T-helper 2 cell (primary cell): ENCODE data around the gene MBD3.
"Not testable (repeated sequence)": the region's sequence is repeated elsewhere in the genome, so short reads cannot be mapped to it uniquely, and the experiment has no call there.

Experiments
- DNase-seq, 5 experiments: peaks; one replicate each; pipeline versions ENCODE4 v3.0.0 to v3.0.0-alpha.2; 2012 to 2022

Gene MBD3

GRCh38 chr19:1570836-1571235 is 21.8 kb downstream of the MBD3 start:
- no peak for DNase-seq

GRCh38 chr19:1569997-1570396 is 22.7 kb downstream of the MBD3 start:
- DNase-seq, result no peak

DNA sequence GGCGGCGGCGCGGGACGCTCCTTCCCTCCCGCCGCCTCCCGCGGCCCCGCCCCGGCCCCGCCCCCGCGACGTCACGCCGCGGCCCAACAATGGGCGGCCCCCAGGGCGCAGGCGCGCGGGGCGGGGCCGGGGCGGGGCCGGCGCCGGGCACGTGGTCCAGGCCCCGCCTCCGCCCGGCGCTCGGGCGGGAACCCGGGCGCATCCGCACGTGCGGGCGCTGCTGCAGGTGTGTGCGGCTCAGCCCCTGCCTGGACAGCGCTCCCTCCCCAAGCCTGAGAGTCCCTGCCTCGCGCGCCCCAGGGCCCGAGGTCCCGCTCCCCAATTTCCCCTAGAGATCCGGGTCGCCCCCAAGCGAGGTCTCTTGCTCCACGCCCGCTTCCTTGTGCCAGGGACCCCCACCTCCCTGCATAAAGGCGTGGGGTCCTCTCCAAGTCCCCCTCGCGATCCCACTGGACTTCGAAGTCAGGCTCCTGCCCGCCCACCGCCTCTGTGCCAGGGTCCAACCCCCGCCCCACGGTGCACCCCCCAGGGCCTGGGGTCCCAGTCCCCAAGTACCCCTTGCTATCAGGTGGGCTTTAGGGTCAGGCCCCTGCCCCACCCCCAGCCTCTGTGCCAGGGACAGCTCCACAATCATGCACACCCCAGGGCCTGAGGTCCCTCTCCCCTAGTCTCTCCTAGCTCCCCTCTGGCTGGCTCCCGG is 24.2 kb downstream of the MBD3 start, which contains the start of gene MEX3D:
Gene MEX3D (minus strand): TSS at position 6 of the 700 bp plus-strand sequence. CDS start 267 bp downstream, outside the sequence.
- DNase-seq, result peak; percentile 63 to 83 (median 80)

DNA sequence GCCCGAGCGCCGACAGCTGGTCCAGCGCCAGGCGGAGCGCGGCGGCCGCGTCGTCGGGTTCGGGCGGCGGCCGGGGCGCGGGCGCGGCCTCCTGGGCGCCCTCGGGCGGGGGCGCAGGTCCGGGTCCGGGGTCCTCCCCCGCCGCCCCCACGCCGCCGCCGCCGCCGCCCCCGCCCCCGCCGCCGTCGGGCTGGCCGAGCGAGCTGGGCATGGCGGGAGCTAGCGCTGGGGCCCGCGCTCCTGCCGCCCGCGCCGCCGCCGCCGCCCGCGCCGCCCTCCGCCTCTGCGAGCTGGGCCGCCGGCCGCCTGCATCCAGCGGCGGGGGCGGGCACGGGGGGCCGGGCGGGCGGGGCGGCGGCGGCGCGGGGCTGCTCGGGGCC is 24.8 kb downstream of the MBD3 start:
- DNase-seq, result no peak

DNA sequence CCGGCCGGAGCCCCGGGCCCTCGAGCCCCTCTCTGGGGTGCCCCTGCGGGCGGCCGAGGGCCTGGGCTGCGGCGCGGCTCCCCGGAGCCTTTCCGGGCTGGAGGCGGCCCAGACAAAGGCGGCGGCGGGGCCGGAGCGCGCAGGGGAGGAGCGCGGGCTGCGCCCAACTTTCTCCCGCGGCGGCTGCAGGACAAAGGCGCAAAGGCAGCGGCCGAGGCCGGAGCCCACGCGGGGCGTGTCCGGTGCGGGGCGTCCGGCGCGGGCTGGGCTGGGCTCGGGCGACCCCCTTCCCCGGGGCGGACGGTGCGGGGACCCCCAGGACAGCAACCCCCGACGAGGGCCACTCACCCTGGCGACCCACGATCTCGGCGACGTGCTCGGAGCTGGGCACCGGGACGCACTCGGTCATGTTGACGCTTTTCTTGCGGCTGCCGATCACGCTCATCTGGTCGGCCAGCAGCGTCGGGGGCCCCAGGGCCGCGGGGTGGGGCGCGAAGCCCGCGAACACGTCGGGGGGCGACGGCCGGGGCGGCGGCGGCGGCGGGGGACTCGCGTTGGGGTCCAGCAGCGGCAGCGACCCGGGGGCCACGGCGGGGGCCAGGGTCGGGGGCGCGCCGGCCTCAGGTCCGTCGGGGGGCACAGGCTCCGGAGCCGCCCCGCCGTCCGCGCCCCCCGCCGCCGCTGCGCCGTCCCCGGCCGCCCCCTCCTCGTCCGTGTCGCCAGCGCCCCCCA is 25.4 kb downstream of the MBD3 start:
- no peak for DNase-seq

GRCh38 chr19:1566392-1567115 is 26.1 kb downstream of the MBD3 start:
- no peak for DNase-seq

DNA sequence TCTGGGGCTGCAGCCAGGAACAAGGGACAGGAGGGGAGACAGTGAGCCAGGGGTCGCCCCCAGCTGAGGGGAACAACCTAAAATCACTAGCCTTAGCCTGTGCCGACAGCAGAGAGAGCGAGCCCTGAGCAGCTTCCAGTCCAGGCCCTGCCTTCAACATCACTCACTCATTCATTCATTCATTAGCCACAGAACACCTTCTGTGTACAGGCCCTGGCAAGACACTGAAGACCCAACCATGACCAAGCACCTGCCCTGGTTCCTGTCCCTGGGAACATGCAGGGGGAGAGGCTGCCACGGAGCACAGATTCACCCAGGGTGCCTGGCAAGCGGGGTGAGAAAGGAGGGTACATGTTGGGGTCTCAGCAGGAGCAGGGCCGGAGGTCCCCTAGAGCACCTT is 29.4 kb downstream of the MBD3 start:
- DNase-seq, result no peak

- DNase-seq, result no peak
These were observed 31.3 kb downstream of the MBD3 start for GRCh38 chr19:1561236-1561842.

DNA sequence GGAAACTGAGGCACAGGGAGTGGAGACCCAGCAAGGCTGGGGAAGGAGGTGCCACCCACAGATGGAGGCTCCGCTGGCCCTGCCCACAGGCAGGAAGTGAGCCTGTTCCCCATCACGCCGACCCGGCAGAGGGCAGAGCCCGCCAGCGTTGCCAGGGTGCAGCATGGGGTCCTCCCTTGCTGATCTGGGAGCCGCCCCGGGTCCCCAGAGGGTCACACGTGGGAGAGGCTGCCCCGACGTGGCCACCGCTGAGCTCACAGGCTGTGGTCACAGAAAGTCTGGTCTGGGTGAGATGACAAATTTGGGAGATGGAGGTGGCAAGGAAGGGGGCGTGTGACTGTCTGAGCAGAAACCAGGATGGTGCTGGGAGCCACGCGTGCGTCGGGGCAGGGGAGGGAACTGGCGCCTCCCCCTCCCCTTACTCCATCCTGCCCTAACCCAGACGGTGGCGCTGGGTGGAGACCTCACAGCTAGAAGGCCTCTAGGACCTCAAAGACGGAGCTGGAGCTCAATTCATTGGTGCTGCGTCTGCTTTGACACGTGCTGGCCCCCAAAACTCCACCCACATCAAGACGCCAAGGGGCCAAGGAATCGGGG is 32.3 kb downstream of the MBD3 start:
- no peak for DNase-seq

DNA sequence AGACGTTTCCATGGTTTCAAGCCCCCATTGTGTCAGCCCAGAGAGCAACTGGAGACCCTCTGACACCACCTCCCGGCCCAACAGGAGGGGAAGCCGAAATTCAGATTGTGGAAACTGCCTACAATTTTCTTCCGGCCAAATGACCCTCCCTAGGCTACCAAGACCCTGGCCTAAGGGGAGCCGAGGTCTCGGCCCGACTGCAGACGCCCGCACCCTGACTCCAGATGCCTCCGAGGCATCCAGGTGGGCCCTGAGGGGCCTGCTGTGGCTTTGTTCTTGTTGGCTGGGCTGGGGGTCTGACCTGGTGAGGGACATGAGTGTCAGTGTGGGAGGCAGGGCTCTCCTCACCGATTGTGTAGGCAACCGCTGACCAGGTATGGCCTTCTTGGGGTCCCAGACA is 34.1 kb downstream of the MBD3 start:
- DNase-seq, result no peak

GRCh38 chr19:1556390-1557070 is 36.1 kb downstream of the MBD3 start:
- DNase-seq, result no peak

DNA sequence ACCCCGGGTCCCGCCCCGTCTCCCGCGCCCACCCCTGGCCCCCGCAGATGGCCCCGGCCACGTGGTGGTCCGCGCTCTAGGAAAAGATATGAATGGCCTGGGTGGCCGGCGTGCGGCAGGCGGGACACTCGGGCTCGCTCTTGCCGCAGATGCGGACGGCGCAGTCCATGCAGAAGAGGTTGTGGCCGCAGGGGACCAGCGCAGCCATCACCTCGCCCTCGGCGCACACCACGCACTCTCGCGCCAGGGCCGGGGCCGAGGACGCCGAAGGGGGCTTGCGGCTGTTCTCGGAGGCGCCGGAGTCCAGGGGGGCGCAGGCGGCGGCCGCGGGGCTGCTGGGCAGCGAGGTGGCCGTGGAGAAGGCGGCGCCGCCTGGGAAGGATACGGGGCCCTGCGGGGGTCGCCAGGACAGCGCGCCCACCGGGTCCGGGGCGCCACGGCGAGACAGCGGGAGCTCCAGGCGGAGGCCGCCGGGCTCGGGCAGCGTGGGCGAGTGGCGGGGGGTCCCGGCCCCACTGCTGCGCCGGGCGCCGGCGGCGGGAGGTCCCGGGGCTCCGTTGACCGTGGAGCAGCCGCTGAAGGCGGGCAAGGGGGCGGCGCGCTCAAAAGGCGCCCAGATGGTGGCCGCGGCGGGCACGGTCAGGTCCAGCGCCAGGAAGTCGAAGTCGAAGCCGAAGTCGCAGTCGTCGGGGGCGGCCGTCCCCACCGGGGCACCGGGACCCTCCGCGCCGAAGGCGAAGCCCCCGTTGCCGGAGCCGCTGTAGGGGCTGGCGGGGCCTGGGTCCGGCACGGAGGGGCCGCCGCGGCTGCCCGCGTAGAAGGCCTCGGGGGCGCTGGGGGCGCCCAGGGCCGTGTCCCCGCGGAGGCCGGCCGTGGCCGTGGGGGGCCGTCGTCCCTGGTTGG is 36.9 kb downstream of the MBD3 start:
- DNase-seq, result no peak

DNA sequence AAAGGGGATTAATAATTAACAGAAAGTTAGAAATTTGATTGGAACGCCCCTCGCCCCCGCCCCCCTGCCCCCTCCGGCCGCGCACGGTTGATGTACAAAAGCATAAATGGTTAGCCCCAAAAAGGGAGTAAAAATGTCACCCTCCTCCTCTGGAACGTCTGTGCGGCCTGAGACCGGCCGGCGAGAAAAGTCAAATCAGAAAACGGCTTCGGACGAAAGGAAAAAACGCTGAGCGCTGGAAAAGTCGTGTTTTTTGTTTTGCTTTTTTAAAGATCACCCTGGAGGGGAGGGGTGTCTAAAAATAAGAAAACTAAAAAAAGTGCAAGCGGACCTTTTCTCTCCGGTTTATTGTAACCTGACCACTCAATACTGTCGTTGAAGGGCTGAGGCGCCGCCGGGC is 37.7 kb downstream of the MBD3 start:
- no peak for DNase-seq

- no peak for DNase-seq
These were observed 39.2 kb downstream of the MBD3 start for GRCh38 chr19:1553415-1553814.

DNA sequence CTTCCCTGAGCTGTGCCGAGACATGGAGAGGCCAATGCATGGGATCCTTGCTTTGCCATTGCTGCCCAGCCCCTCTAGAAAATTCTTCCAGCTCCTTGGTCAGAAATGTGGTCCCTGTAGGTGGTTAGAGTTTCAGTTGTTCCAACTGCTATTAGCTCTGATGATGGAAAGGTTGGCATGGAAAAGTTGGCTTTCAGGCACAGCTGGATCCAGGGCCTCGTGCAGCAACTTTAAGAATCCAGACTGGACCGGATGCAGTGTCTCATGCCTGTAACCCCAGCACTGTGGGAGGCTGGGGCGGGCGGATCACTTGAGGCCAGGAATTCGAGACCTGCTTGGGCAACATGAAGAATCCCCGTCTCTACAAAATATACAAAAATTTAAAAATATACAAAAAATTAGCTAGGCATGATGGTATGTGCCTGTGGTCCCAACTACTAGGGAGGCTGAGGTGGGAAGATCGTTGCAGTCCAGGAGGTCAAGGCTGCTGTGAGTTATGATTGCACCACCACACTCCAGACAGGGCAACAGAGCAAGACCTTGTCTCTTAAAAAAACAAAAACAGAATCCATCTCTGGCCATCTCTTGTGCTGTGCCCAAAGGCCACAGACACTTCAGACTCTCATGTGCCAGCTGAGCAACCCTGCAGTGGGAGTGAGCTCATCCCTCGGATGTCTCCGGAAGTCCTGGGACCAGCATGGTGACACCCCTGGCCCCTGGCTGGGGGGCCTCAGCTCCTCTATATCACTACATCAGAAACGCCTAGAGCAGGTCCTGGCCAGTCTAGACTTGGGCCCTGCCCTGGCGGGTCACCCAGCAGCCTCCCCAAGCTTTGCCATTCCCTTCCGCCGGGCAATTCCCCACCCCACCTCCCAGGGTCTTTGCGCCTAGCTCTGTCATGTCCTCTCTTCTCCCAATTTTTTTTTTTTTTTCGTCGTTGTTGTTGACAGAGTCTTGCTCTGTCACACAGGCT is 41.3 kb downstream of the MBD3 start:
- DNase-seq, result no peak

- DNase-seq, result no peak
These were observed 43.2 kb downstream of the MBD3 start for GRCh38 chr19:1549332-1549945.

GRCh38 chr19:1540365-1540925 is 52.2 kb downstream of the MBD3 start:
- no peak for DNase-seq

DNA sequence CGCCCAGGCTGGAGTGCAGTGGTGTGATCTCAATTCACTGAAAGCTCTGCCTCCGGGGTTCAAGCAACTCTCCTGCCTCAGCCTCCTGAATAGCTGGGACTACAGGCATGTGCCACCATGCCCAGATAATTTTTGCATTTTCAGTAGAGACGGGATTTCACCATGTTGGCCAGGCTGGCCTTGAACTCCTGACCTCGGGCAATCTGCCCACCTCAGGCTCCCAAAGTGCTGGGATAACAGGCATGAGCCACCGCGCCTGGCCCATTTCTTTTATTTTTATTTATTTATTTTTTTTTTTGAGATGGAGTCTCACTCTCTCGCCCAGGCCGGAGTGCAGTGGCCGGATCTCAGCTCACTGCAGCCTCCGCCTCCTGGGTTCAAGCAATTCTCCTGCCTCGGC is 52.9 kb downstream of the MBD3 start:
- not testable (repeated sequence) for DNase-seq

- no peak for DNase-seq
These were observed 53.7 kb downstream of the MBD3 start for GRCh38 chr19:1538978-1539377.
